OCI-LY1 (cell line): ENCODE results near the gene CD1E.
A peak's percentile ranks its signal among the peaks of the same experiment; 100 is the strongest.

Experiments used
- H2AFZ ChIP-seq: fragments of 200-600 bp; sonication (generic), shearing (Covaris generic); 2 replicates; pipeline ENCODE4 v1.6.0; 2014; ENCODE audit warnings: antibody characterized with exemption, mild to moderate bottlenecking, low read length
- H3F3A ChIP-seq: fragments of 200-600 bp; sonication (generic), shearing (Covaris generic); 2 replicates; pipeline ENCODE4 v1.6.0; 2014; ENCODE audit warnings: mild to moderate bottlenecking, antibody characterized with exemption, low read length, moderate library complexity; ENCODE audit not compliant: insufficient read depth
- H3K27ac ChIP-seq: fragments of 200-600 bp; sonication (generic); 2 replicates; pipeline ENCODE4 v1.5.1; 2014; ENCODE audit warnings: low read length, mixed run types, mild to moderate bottlenecking, low read depth; ENCODE audit not compliant: poor library complexity, severe bottlenecking
- H3K27me3 ChIP-seq: fragments of 200-600 bp; sonication (generic); 2 replicates; pipeline ENCODE4 v1.6.0; 2014; ENCODE audit warnings: antibody characterized with exemption, mild to moderate bottlenecking, low read length, moderate library complexity; ENCODE audit not compliant: insufficient read depth
- H3K36me3 ChIP-seq: fragments of 200-600 bp; sonication (generic); 2 replicates; pipeline ENCODE4 v1.6.1; 2014; ENCODE audit warnings: mild to moderate bottlenecking, antibody characterized with exemption, low read length, moderate library complexity, mixed read lengths; ENCODE audit not compliant: insufficient read depth
- H3K4me1 ChIP-seq: fragments of 200-600 bp; sonication (generic); 2 replicates; pipeline ENCODE4 v1.5.1; 2014; ENCODE audit warnings: mild to moderate bottlenecking, low read length, moderate library complexity; ENCODE audit not compliant: insufficient read depth, severe bottlenecking
- H3K4me2 ChIP-seq: fragments of 200-600 bp; sonication (generic), shearing (Covaris generic); 2 replicates; pipeline ENCODE4 v1.6.1; 2014; ENCODE audit warnings: low read length
- H3K4me3 ChIP-seq: fragments of 200-600 bp; sonication (generic); 2 replicates; pipeline ENCODE4 v1.5.1; 2014; ENCODE audit warnings: low read length, low read depth, mild to moderate bottlenecking, mixed read lengths; ENCODE audit not compliant: poor library complexity, severe bottlenecking
- H3K79me2 ChIP-seq: fragments of 200-600 bp; shearing (Covaris generic); 2 replicates; pipeline ENCODE4 v1.6.1; 2016; ENCODE audit warnings: mixed run types, low read length, mixed read lengths; ENCODE audit not compliant: insufficient read depth
- H3K9ac ChIP-seq: fragments of 200-600 bp; sonication (generic), shearing (Covaris generic); 2 replicates; pipeline ENCODE4 v1.6.1; 2014; ENCODE audit warnings: mild to moderate bottlenecking, low read length, mixed read lengths
- H3K9me2 ChIP-seq: fragments of 200-600 bp; sonication (generic), shearing (Covaris generic); 2 replicates; pipeline ENCODE4 v1.6.1; 2014; ENCODE audit warnings: low read depth, mild to moderate bottlenecking, low read length, mixed read lengths
- H3K9me3 ChIP-seq: fragments of 200-600 bp; shearing (Covaris generic); 2 replicates; pipeline ENCODE4 v1.6.1; 2014; ENCODE audit warnings: low read length, mixed read lengths
- H4K20me1 ChIP-seq: fragments of 200-600 bp; sonication (generic), shearing (Covaris generic); 2 replicates; pipeline ENCODE4 v1.6.0; 2016; ENCODE audit warnings: mild to moderate bottlenecking, low read length; ENCODE audit not compliant: insufficient read depth
- EZH2 ChIP-seq: fragments of 200-600 bp; sonication (generic), shearing (Covaris generic); IDR thresholded peaks from 2 replicates; pipeline ENCODE4 v1.8.0; 2017; ENCODE audit warnings: borderline replicate concordance, mixed run types, mild to moderate bottlenecking, antibody characterized with exemption, low read length, moderate library complexity, mixed read lengths
- TF ChIP-seq, protein P1 (sequence below): fragments of 200-600 bp; sonication (generic), shearing (Covaris generic); IDR thresholded peaks from 2 replicates; pipeline ENCODE4 v1.5.1; 2017; ENCODE audit warnings: mild to moderate bottlenecking, antibody characterized with exemption, low read length, moderate library complexity, mixed read lengths

The CD1E gene

DNA sequence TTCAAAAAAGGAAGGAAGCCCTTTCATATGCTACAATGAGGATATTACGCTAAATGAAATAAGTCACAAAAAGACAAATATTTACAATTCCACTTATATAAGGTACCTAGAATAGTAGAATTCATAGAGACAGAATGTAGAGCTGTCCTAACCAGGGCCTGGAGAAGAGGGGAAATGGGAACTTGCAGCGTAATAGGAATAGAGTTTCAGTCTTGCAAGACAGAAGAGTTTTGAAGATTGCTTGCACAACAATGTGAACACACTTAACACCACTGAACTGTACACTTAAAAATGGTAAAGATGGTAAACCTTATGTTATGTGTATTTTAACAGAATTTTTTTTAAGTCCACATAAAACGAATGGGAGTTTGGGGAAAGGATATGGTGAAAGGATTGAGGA lies 25.3 kb upstream of the CD1E start:
- H3K36me3 ChIP-seq, result no peaks in the 10 kb centered on the region
- no peak overlapping the region for H3K4me3 ChIP-seq
- no peaks in the 10 kb centered on the region for H3K4me1 ChIP-seq
- no peaks in the 10 kb centered on the region for H3K79me2 ChIP-seq
- no peaks in the 10 kb centered on the region for H3F3A ChIP-seq
- TF ChIP-seq, protein P1, sequence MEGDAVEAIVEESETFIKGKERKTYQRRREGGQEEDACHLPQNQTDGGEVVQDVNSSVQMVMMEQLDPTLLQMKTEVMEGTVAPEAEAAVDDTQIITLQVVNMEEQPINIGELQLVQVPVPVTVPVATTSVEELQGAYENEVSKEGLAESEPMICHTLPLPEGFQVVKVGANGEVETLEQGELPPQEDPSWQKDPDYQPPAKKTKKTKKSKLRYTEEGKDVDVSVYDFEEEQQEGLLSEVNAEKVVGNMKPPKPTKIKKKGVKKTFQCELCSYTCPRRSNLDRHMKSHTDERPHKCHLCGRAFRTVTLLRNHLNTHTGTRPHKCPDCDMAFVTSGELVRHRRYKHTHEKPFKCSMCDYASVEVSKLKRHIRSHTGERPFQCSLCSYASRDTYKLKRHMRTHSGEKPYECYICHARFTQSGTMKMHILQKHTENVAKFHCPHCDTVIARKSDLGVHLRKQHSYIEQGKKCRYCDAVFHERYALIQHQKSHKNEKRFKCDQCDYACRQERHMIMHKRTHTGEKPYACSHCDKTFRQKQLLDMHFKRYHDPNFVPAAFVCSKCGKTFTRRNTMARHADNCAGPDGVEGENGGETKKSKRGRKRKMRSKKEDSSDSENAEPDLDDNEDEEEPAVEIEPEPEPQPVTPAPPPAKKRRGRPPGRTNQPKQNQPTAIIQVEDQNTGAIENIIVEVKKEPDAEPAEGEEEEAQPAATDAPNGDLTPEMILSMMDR, result no peak
- no peak for TF ChIP-seq EZH2
- no peaks in the 10 kb centered on the region for H3K27me3 ChIP-seq
- no peak overlapping the region for H2AFZ ChIP-seq
- no peaks in the 10 kb centered on the region for H3K9me2 ChIP-seq
- H3K27ac ChIP-seq, result no peak overlapping the region
- no peaks in the 10 kb centered on the region for H3K9me3 ChIP-seq
- no peaks in the 10 kb centered on the region for H4K20me1 ChIP-seq
- H3K9ac ChIP-seq, result no peak overlapping the region
- H3K4me2 ChIP-seq, result no peak overlapping the region

- TF ChIP-seq, protein P1, result no peak
- TF ChIP-seq EZH2, result no peak
- no peak overlapping the region for H2AFZ ChIP-seq
- no peaks in the 10 kb centered on the region for H3K36me3 ChIP-seq
- no peak overlapping the region for H3K4me2 ChIP-seq
- no peak overlapping the region for H3K9ac ChIP-seq
- H4K20me1 ChIP-seq, result no peaks in the 10 kb centered on the region
- H3K27me3 ChIP-seq, result no peaks in the 10 kb centered on the region
- H3K9me2 ChIP-seq, result no peaks in the 10 kb centered on the region
- H3K4me1 ChIP-seq, result no peaks in the 10 kb centered on the region
- no peak overlapping the region for H3K4me3 ChIP-seq
- H3K79me2 ChIP-seq, result no peaks in the 10 kb centered on the region
- no peak overlapping the region for H3K27ac ChIP-seq
- no peaks in the 10 kb centered on the region for H3F3A ChIP-seq
- no peaks in the 10 kb centered on the region for H3K9me3 ChIP-seq
These were observed 24.4 kb upstream of the CD1E start for GRCh38 chr1:158329300-158329699.

DNA sequence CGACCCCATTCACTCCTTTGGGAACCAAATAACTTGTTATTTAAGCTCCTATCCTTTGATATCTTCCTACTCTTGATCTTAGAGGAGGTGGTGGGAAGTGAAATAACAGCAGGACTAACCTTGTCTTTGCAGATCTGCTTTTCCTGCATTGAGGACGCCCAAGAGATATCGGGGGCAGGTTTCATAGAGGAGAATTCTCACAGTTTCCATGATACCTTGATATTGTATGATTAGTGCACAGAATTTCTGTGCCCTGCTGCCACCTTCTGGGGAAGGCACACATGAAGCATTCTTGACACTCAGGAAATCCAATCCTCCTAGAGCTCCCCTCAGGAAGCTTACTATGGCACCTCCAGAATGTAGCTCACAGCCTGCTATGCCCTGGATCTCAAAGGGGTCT lies 24.0 kb upstream of the CD1E start:
- Histone ChIP-seq H3K9ac (no peak overlapping the region), H3K4me3 (no peak overlapping the region), H3F3A (no peaks in the 10 kb centered on the region), H3K27me3 (no peaks in the 10 kb centered on the region), H3K9me3 (no peaks in the 10 kb centered on the region), H3K36me3 (no peaks in the 10 kb centered on the region), H2AFZ (no peak overlapping the region), H4K20me1 (no peaks in the 10 kb centered on the region), H3K9me2 (no peaks in the 10 kb centered on the region), H3K79me2 (no peaks in the 10 kb centered on the region), H3K4me2 (no peak overlapping the region), H3K27ac (no peak overlapping the region), H3K4me1 (no peaks in the 10 kb centered on the region)
- TF ChIP-seq, protein P1, result peak; percentile 68
- no peak for TF ChIP-seq EZH2
